Measurements from ENCODE around the gene ALDH16A1.
"Not testable (repeated sequence)": the region's sequence is repeated elsewhere in the genome, so short reads cannot be mapped to it uniquely, and the experiment has no call there.

Gene ALDH16A1

GRCh38 chr19:49465371-49465770 lies 12.3 kb downstream of the ALDH16A1 start:
- no peak for DNase-seq

- DNase-seq = no peak
These were observed 15.2 kb downstream of the ALDH16A1 start for GRCh38 chr19:49468199-49468598.

- peak; percentile 98 for DNase-seq
These were observed 15.9 kb downstream of the ALDH16A1 start for GRCh38 chr19:49468746-49469447.

- DNase-seq = peak; percentile 93 to 95
These were observed 17.0 kb downstream of the ALDH16A1 start for GRCh38 chr19:49469828-49470614.

GRCh38 chr19:49470615-49470978 lies 17.6 kb downstream of the ALDH16A1 start:
- DNase-seq = no peak

GRCh38 chr19:49472936-49473335 lies 19.9 kb downstream of the ALDH16A1 start:
- no peak for DNase-seq

- not testable (repeated sequence) for DNase-seq
These were observed 20.5 kb downstream of the ALDH16A1 start for GRCh38 chr19:49473501-49473867.

GRCh38 chr19:49473868-49474541 lies 21.0 kb downstream of the ALDH16A1 start, which contains the start of gene FLT3LG:
FLT3LG (plus strand) TSS chr19:49474215; CDS start chr19:49474640, 425 bp downstream.
- peak; percentile 96 to 97 for DNase-seq

GRCh38 chr19:49474542-49474924 lies 21.5 kb downstream of the ALDH16A1 start:
- no peak for DNase-seq

- no peak for DNase-seq
These were observed 22.3 kb downstream of the ALDH16A1 start for GRCh38 chr19:49475191-49475917.

GRCh38 chr19:49475995-49476880 lies 23.2 kb downstream of the ALDH16A1 start:
- peak; percentile 74 to 75 for DNase-seq

GRCh38 chr19:49479975-49480628 lies 27.1 kb downstream of the ALDH16A1 start:
- DNase-seq = no peak

- no peak for DNase-seq
These were observed 28.1 kb downstream of the ALDH16A1 start for GRCh38 chr19:49481020-49481683.

GRCh38 chr19:49486232-49486631 lies 33.2 kb downstream of the ALDH16A1 start:
- no peak for DNase-seq

GRCh38 chr19:49486710-49487276 lies 33.8 kb downstream of the ALDH16A1 start:
- no peak for DNase-seq

GRCh38 chr19:49487277-49488045 lies 34.4 kb downstream of the ALDH16A1 start, which contains the start of gene RPL13A:
RPL13A (plus strand) TSS chr19:49487608; CDS start chr19:49487630, 22 bp downstream.
- peak; percentile 100 for DNase-seq

GRCh38 chr19:49488046-49488862 lies 35.2 kb downstream of the ALDH16A1 start:
- DNase-seq = no peak

- no peak for DNase-seq
These were observed 36.0 kb downstream of the ALDH16A1 start for GRCh38 chr19:49488863-49489537.
